Caco-2 (cell line): ENCODE data around the gene PKD2. TPM values are rescaled to one million over a fixed set of nuclear protein-coding genes. Genes with fewer than 3 reads are reported as not detected.

Source experiments
- BruUV-seq: library from RNA; stranded (reverse); fragments of 400-500 nt; replicated peaks from 2 replicates; lab custom pipeline; 2021; lab: Mats Ljungman, UMichigan
- CTCF ChIA-PET: fragments of 300-600 bp; sonication (Branson Sonifier 250); formaldehyde crosslinking; loops from one replicate; lab custom pipeline; 2022; ENCODE audit warnings: antibody characterized with exemption; lab: Charles Lee
- POLR2A ChIA-PET: fragments of 300-600 bp; sonication (Branson Sonifier 250); formaldehyde crosslinking; loops from one replicate; lab custom pipeline; 2022; ENCODE audit warnings: antibody characterized with exemption; lab: Charles Lee
- DNase-seq, 2 experiments: peaks; one replicate each; pipeline versions ENCODE4 v3.0.0 to v3.0.0-alpha.2; 2020 to 2022
- H3K27me3 ChIP-seq: replicated peaks from 2 replicates; pipeline ENCODE4 v1.6.0; 2011; ENCODE audit warnings: low read length; ENCODE audit not compliant: control insufficient read depth, insufficient read depth
- H3K36me3 ChIP-seq: 2 replicates; pipeline ENCODE4 v1.5.1; 2011; ENCODE audit warnings: low read length; ENCODE audit not compliant: control insufficient read depth, insufficient read depth
- H3K4me1 ChIP-seq: fragments of 250-450 bp; sonication (Bioruptor Pico); 2 replicates; pipeline ENCODE4 v1.5.1; 2020; ENCODE audit warnings: mild to moderate bottlenecking
- H3K4me3 ChIP-seq: 2 replicates; pipeline ENCODE4 v1.5.1; 2011; ENCODE audit warnings: low read depth, mild to moderate bottlenecking, control low read depth, low read length
- H3K9me3 ChIP-seq: fragments of 250-450 bp; sonication (Bioruptor Pico); 2 replicates; pipeline ENCODE4 v1.5.1; 2020; ENCODE audit warnings: mild to moderate bottlenecking, moderate library complexity
- H3K27ac Mint-ChIP-seq: one replicate; pipeline ENCODE4 v1.8.0; 2022; ENCODE audit warnings: mixed read lengths; ENCODE audit not compliant: unreplicated experiment
- H3K27me3 Mint-ChIP-seq: one replicate; pipeline ENCODE4 v1.8.0; 2022; ENCODE audit warnings: mixed read lengths; ENCODE audit not compliant: insufficient read depth, unreplicated experiment
- H3K36me3 Mint-ChIP-seq: one replicate; pipeline ENCODE4 v1.8.0; 2022; ENCODE audit warnings: mild to moderate bottlenecking, mixed read lengths; ENCODE audit not compliant: insufficient read depth, unreplicated experiment
- H3K4me1 Mint-ChIP-seq: one replicate; pipeline ENCODE4 v1.8.0; 2022; ENCODE audit warnings: low read depth, mixed read lengths; ENCODE audit not compliant: unreplicated experiment
- H3K4me3 Mint-ChIP-seq: one replicate; pipeline ENCODE4 v1.8.0; 2022; ENCODE audit warnings: mild to moderate bottlenecking, moderate library complexity, mixed read lengths; ENCODE audit not compliant: unreplicated experiment
- H3K9me3 Mint-ChIP-seq: one replicate; pipeline ENCODE4 v1.8.0; 2022; ENCODE audit warnings: mixed read lengths; ENCODE audit not compliant: unreplicated experiment
- intact Hi-C: fragments of 100-400 bp; cut with micrococcal nuclease; formaldehyde crosslinking; loops from one replicate; pipeline ENCODE4 v1.10.0; 2022; ENCODE audit not compliant: unreplicated experiment
- total RNA-seq: library from RNA; stranded (reverse); gene quantifications from 2 replicates; pipeline ENCODE4 v1.2.3, GENCODE V29; 2022
- TF ChIP-seq, protein P1 (sequence below), 2 experiments: fragments of 200-600 bp in 1 of 2; IDR thresholded peaks; 1 replicate in 1 of 2; 2 replicates in 1 of 2; pipeline versions ENCODE4 v1.5.1 to v1.8.0; 2011 to 2022; ENCODE audit warnings: antibody characterized with exemption in 1 of 2, control low read depth in 1 of 2, inconsistent platforms in 1 of 2, low read depth in 1 of 2, low read length in 1 of 2, mild to moderate bottlenecking in 1 of 2, moderate library complexity in 1 of 2; ENCODE audit not compliant: insufficient read depth in 1 of 2, severe bottlenecking in 1 of 2, unreplicated experiment in 1 of 2

PKD2 gene
- total RNA-seq, 1 experiment from 2014 or later: 7.3 TPM

DNA sequence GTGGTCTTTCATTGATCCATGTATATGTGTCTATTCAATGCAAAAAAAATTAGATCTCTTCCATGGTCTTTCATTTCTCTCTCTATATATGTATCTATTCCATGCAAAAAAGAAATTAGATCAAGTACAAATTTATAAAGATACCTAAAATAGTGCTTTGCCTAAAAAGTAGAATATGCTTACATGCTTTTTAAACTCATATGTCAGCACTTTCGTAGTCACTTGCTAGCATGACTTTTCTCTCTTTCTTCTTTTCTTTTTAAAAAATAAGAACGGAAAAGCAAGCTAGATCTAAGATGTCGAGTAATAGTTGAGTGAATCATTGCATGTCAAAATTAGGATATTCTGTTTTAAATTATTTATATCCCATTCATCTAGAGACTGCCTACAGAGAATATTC, 50.9 kb downstream of the PKD2 start:
- no peaks in the 10 kb centered on the region for H3K9me3 ChIP-seq
- ChIA-PET POLR2A (no interaction called here), CTCF (no interaction called here)
- Mint-ChIP-seq H3K27me3 (no peaks in the 10 kb centered on the region), H3K36me3 (peaks cover 6% of the 10 kb centered on the region), H3K27ac (no peak overlapping the region), H3K4me1 (peaks cover 14% of the 10 kb centered on the region), H3K9me3 (no peaks in the 10 kb centered on the region), H3K4me3 (no peak overlapping the region)
- H3K4me1 ChIP-seq: peaks cover 13% of the 10 kb centered on the region
- H3K4me3 ChIP-seq: no peak overlapping the region
- no TSS peak for BruUV-seq
- H3K36me3 ChIP-seq: no peaks in the 10 kb centered on the region
- no peak for DNase-seq
- intact Hi-C loops: loop anchor here (5.0 kb wide), 1 partner anchor 134 kb away; no protein-coding TSS in a partner anchor
- no peaks in the 10 kb centered on the region for H3K27me3 ChIP-seq
- TF ChIP-seq, protein P1, sequence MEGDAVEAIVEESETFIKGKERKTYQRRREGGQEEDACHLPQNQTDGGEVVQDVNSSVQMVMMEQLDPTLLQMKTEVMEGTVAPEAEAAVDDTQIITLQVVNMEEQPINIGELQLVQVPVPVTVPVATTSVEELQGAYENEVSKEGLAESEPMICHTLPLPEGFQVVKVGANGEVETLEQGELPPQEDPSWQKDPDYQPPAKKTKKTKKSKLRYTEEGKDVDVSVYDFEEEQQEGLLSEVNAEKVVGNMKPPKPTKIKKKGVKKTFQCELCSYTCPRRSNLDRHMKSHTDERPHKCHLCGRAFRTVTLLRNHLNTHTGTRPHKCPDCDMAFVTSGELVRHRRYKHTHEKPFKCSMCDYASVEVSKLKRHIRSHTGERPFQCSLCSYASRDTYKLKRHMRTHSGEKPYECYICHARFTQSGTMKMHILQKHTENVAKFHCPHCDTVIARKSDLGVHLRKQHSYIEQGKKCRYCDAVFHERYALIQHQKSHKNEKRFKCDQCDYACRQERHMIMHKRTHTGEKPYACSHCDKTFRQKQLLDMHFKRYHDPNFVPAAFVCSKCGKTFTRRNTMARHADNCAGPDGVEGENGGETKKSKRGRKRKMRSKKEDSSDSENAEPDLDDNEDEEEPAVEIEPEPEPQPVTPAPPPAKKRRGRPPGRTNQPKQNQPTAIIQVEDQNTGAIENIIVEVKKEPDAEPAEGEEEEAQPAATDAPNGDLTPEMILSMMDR (IDR thresholded peaks at IDR 0.05; ENCODE audit: insufficient read depth in 1 of 2, low read depth in 1 of 2, low read length in 1 of 2, severe bottlenecking in 1 of 2, unreplicated experiment in 1 of 2): no peak

DNA sequence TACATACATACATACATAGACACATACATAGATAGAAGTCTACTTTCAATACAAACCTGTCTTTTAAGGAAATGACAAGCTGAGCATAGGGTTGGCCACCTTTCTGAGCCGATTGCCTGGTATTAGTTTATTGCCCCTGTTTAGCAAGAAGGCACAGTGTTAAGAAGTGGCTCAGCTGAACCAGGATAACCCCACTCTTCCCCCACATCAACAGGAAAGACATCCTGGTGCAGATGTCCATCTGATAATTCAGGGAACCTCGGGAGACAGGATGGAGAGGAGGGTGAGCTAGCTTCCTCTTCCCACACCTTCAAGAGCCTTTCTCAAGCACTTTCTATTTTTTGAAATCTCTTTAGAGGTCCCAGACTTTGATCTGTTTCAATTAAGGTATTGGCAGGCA, 52.3 kb downstream of the PKD2 start:
- Histone ChIP-seq H3K27me3 (no peaks in the 10 kb centered on the region), H3K4me1 (peaks cover 28% of the 10 kb centered on the region), H3K4me3 (no peak overlapping the region), H3K36me3 (no peaks in the 10 kb centered on the region), H3K9me3 (no peaks in the 10 kb centered on the region)
- intact Hi-C loops: loop anchor here (5.0 kb wide), 1 partner anchor 133 kb away; no protein-coding TSS in a partner anchor
- H3K9me3 Mint-ChIP-seq: no peaks in the 10 kb centered on the region
- peaks cover 22% of the 10 kb centered on the region for H3K4me1 Mint-ChIP-seq
- no peak overlapping the region for H3K4me3 Mint-ChIP-seq
- POLR2A ChIA-PET: no interaction called here
- CTCF ChIA-PET: no interaction called here
- peaks cover 4% of the 10 kb centered on the region for H3K36me3 Mint-ChIP-seq
- BruUV-seq: no TSS peak
- no peaks in the 10 kb centered on the region for H3K27me3 Mint-ChIP-seq
- no peak for DNase-seq
- H3K27ac Mint-ChIP-seq: no peak overlapping the region
- TF ChIP-seq, protein P1 (IDR thresholded peaks at IDR 0.05; ENCODE audit: insufficient read depth in 1 of 2, low read depth in 1 of 2, low read length in 1 of 2, severe bottlenecking in 1 of 2, unreplicated experiment in 1 of 2): no peak

DNA sequence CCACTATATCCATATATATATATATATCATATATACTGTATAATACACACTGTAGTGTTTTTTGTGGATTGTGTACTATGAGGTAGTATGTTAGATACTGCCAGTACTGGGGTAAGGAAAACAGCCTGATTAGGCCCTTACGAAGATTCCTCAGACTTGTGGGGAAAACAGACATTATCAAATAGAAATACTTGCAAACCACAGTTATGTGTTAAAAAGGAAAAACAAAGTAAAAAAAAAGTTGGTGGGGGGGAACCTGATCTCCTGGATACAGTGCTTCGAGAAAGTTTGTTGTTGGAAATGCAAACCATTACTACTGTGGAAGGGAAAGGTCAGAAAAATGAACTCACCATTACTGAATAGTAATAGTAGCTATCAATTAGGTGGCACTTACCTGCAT, 53.0 kb downstream of the PKD2 start:
- no peak for DNase-seq
- H3K27me3 ChIP-seq: no peaks in the 10 kb centered on the region
- TF ChIP-seq, protein P1 (IDR thresholded peaks at IDR 0.05; ENCODE audit: insufficient read depth in 1 of 2, low read depth in 1 of 2, low read length in 1 of 2, severe bottlenecking in 1 of 2, unreplicated experiment in 1 of 2): no peak
- peaks cover 34% of the 10 kb centered on the region for H3K4me1 ChIP-seq
- no peaks in the 10 kb centered on the region for H3K9me3 ChIP-seq
- H3K36me3 Mint-ChIP-seq: peaks cover 2% of the 10 kb centered on the region
- no peak overlapping the region for H3K27ac Mint-ChIP-seq
- BruUV-seq: no TSS peak
- peaks cover 21% of the 10 kb centered on the region for H3K4me1 Mint-ChIP-seq
- ChIA-PET CTCF (no interaction called here), POLR2A (no interaction called here)
- no peaks in the 10 kb centered on the region for H3K27me3 Mint-ChIP-seq
- intact Hi-C loops: no loop called here
- H3K4me3 ChIP-seq: no peak overlapping the region
- no peaks in the 10 kb centered on the region for H3K9me3 Mint-ChIP-seq
- no peak overlapping the region for H3K4me3 Mint-ChIP-seq
- H3K36me3 ChIP-seq: no peaks in the 10 kb centered on the region
